Prostate gland (tissue), 2 donors: ENCODE measurements around the gene PCBP4. TPM values are rescaled to one million over a fixed set of nuclear protein-coding genes. Genes with fewer than 3 reads are reported as not detected.

Source experiments
- DNase-seq: peaks from one replicate; pipeline ENCODE4 v3.0.0-alpha.2; 2019; ENCODE audit warnings: low spot score
- H3K27ac ChIP-seq, 2 donors: fragments of 200-600 bp; sonication (generic); 2 replicates each; pipeline ENCODE4 v1.5.1; 2017 to 2019
- H3K27me3 ChIP-seq: fragments of 200-600 bp; sonication (generic); replicated peaks from 2 replicates; pipeline ENCODE4 v1.5.1; 2019; ENCODE audit not compliant: insufficient read depth
- H3K36me3 ChIP-seq, 2 donors: fragments of 200-600 bp; sonication (generic); 1 replicate in 1 of 2; 2 replicates in 1 of 2; pipeline versions ENCODE4 v1.5.1 to v1.8.1; 2017 to 2019
- H3K4me1 ChIP-seq: fragments of 200-600 bp; sonication (generic); replicated peaks from 2 replicates; pipeline ENCODE4 v1.5.1; 2019
- H3K4me3 ChIP-seq, 2 donors: fragments of 200-600 bp; sonication (generic); 2 replicates each; pipeline ENCODE4 v1.5.1; 2017 to 2019
- H3K9me3 ChIP-seq: fragments of 200-600 bp; sonication (generic); 2 replicates; pipeline ENCODE4 v1.5.1; 2017
- POLR2A ChIP-seq: fragments of 450-650 bp; IDR thresholded peaks from one replicate; pipeline ENCODE4 v1.6.1; 2016; ENCODE audit warnings: antibody characterized with exemption, mild to moderate bottlenecking
- POLR2AphosphoS5 ChIP-seq: sonication (generic); formaldehyde crosslinking; IDR thresholded peaks from one replicate; pipeline ENCODE4 v1.6.1; 2017; ENCODE audit warnings: antibody characterized with exemption
- WGBS: methylation state at CpG from one replicate; pipeline ENCODE4 v1.1.5; 2018; 5-methylcytosine and 5-hydroxymethylcytosine counted together
- intact Hi-C: fragments of 100-400 bp; cut with DNase I; formaldehyde crosslinking; loops from one replicate; pipeline ENCODE4 v1.14.2; 2022
- total RNA-seq, 2 donors: library from RNA; depleted of rRNA; stranded (reverse); fragments of >200 nt; gene quantifications; one replicate each; pipeline ENCODE4 v1.1.0, GENCODE V29; 2016
- TF ChIP-seq, protein P1 (sequence below), 4 experiments: fragments of 200-600 bp in 2 of 4; fragments of 450-650 bp in 2 of 4; sonication (generic) in 2 of 4; IDR thresholded peaks; 1 replicate in 3 of 4; 2 replicates in 1 of 4; pipeline ENCODE4 v1.5.1; 2016 to 2019; ENCODE audit warnings: antibody characterized with exemption in 4 of 4, mild to moderate bottlenecking in 2 of 4, moderate library complexity in 2 of 4

PCBP4 gene
- total RNA-seq, 2 donors from 2014 or later = 74.0 to 74.1 TPM

DNA sequence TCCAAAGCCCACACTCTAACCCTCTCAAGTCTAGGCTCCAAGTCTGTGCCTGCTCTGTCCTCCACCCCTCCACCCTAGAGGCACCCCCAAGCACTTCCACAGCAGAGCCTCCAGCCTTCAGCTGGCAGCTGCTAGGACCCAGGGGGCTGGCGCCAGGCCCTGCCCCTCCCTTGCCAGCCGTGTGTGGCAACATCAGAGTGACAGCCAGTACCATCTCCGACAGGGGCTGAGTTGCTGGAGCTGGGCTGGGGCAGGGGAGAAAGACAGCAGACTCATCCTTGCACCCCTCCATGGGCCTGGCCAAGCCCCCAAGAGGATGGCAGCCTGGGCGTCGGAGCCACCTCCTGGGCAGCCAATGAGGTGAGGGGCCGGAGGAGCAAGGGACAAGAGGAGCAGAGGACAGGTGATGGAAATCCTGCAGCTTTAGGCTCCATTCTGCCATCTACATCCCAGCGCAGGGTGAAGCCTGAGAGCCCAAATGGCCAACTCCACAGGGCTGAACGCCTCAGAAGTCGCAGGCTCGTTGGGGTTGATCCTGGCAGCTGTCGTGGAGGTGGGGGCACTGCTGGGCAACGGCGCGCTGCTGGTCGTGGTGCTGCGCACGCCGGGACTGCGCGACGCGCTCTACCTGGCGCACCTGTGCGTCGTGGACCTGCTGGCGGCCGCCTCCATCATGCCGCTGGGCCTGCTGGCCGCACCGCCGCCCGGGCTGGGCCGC, 11.9 kb downstream of the PCBP4 start, which contains the start of gene GPR62:
GPR62 (plus strand) TSS at position 207 of the 718 bp plus-strand sequence; CDS start at position 479, 272 bp downstream.
- H3K9me3 ChIP-seq = no peaks in the 10 kb centered on the region
- no peaks in the 10 kb centered on the region for H3K27me3 ChIP-seq
- no peaks in the 10 kb centered on the region for H3K36me3 ChIP-seq
- no peak for TF ChIP-seq POLR2AphosphoS5
- TF ChIP-seq POLR2A = no peak
- TF ChIP-seq, protein P1, sequence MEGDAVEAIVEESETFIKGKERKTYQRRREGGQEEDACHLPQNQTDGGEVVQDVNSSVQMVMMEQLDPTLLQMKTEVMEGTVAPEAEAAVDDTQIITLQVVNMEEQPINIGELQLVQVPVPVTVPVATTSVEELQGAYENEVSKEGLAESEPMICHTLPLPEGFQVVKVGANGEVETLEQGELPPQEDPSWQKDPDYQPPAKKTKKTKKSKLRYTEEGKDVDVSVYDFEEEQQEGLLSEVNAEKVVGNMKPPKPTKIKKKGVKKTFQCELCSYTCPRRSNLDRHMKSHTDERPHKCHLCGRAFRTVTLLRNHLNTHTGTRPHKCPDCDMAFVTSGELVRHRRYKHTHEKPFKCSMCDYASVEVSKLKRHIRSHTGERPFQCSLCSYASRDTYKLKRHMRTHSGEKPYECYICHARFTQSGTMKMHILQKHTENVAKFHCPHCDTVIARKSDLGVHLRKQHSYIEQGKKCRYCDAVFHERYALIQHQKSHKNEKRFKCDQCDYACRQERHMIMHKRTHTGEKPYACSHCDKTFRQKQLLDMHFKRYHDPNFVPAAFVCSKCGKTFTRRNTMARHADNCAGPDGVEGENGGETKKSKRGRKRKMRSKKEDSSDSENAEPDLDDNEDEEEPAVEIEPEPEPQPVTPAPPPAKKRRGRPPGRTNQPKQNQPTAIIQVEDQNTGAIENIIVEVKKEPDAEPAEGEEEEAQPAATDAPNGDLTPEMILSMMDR (IDR thresholded peaks at IDR 0.05) = no peak
- 39% methylated on average over 31 of the region's 33 CpGs for WGBS
- intact Hi-C loops = no loop called here
- H3K4me3 ChIP-seq = peak within 1 kb of the TSS; percentile 29 to 35
- H3K27ac ChIP-seq = peak within 1 kb of the TSS; percentile 69 to 73
- DNase-seq = no peak
- H3K4me1 ChIP-seq = peaks cover 8% of the 10 kb centered on the region

DNA sequence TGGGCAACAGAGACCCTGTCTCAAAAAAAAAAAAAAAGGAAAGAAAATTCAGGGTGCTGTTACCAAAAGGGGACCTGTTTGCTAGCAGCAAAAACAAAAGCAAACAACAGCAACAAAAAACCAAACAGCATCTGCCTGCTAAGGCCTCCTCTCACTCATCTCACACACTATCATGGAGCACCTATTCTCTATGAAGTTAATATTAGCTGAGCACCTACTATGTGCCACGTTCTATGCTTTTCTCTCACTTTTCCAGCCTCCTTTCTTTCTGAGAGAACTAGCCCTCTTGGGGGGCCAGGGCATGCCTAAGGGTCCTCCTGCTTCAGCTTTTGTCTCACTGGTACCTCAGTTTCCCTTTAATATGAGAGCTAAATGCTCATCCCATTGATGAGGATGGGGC, 12.5 kb downstream of the PCBP4 start:
- intact Hi-C loops = no loop called here
- peaks cover 8% of the 10 kb centered on the region for H3K4me1 ChIP-seq
- H3K27ac ChIP-seq = no peak overlapping the region

DNA sequence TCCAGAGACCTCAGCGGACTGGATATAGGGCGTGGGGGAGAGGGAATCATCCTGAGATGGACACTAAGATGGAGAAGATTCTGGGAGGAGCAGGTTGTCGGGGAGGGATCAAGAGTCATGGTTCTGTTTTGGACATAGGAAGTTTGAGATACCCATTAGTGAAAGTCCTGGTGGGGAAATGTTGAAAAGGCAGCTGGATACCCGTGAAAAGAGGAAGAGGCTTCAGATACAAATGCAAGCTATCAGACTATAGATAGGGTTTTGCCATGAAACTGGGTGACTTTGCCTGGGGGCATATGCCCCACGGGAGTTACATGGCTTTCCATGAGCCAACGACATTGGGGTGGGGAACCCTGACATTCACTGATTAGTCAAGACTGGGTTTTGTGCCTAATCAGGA, 13.1 kb downstream of the PCBP4 start:
- H3K36me3 ChIP-seq = no peaks in the 10 kb centered on the region
- no peak overlapping the region for H3K4me3 ChIP-seq
- intact Hi-C loops = no loop called here
- TF ChIP-seq POLR2AphosphoS5 (no peak), POLR2A (no peak)
- TF ChIP-seq, protein P1 (IDR thresholded peaks at IDR 0.05) = no peak
- H3K9me3 ChIP-seq = no peaks in the 10 kb centered on the region
- WGBS = 83% methylated on average over 6 of the region's 6 CpGs
- no peaks in the 10 kb centered on the region for H3K27me3 ChIP-seq
- no peak for DNase-seq
- peaks cover 8% of the 10 kb centered on the region for H3K4me1 ChIP-seq
- no peak overlapping the region for H3K27ac ChIP-seq

More for the DNA sequence above, 12.5 kb downstream of the PCBP4 start:
- TF ChIP-seq, protein P1 (IDR thresholded peaks at IDR 0.05) = no peak
- no peak for TF ChIP-seq POLR2A
- no peak for TF ChIP-seq POLR2AphosphoS5
- DNase-seq = no peak
- H3K9me3 ChIP-seq = no peaks in the 10 kb centered on the region
- no peak overlapping the region for H3K4me3 ChIP-seq
- no peaks in the 10 kb centered on the region for H3K27me3 ChIP-seq
- 74% methylated on average over 1 of the region's 1 CpG for WGBS
- no peaks in the 10 kb centered on the region for H3K36me3 ChIP-seq

DNA sequence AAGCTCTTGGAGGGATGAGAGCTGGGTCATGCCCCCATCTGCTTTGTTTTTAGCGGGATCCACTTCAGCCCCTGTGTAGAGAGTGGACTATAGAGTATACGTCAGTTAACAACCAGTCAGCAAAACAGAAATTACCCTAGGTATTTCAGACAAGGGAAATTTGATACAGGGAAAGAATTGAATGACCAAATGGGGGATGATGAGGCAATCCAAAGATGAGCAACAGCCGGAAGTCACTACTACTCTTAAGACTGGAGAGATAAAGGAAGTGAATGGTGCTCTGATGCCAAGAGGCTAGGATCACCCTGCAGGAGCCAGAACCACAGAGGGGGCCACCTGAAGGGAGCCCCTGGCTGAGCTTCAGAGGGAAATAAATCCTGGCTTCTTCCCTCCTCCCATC, 13.8 kb downstream of the PCBP4 start:
- Histone ChIP-seq H3K27ac (no peak overlapping the region), H3K9me3 (no peaks in the 10 kb centered on the region), H3K4me1 (peaks cover 8% of the 10 kb centered on the region), H3K36me3 (no peaks in the 10 kb centered on the region), H3K4me3 (no peak overlapping the region), H3K27me3 (no peaks in the 10 kb centered on the region)
- TF ChIP-seq POLR2AphosphoS5 (no peak), POLR2A (no peak)
- TF ChIP-seq, protein P1 (IDR thresholded peaks at IDR 0.05) = no peak
- WGBS = 67% methylated on average over 3 of the region's 3 CpGs
- no peak for DNase-seq
- intact Hi-C loops = no loop called here

DNA sequence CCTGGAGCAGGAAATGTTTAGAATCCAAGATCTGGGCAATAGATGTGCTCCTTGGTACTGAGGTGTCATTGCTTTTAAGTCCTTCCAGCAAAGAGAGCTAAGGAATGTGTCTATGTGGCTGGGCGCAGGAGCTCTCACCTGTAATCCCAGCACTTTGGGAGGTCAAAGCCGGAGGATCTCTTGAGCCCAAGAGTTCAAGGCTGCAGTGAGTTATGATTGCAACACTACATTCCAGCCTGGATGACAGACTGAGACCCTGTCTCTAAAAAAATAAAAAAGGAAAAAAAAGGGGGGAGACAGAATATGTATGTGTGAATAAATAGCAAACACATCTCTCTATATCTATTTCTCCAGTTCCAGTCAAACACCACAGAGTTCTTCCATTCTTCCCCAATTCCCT, 16.4 kb downstream of the PCBP4 start:
- no peak overlapping the region for H3K27ac ChIP-seq
- no peaks in the 10 kb centered on the region for H3K36me3 ChIP-seq
- H3K4me3 ChIP-seq = no peak overlapping the region
- intact Hi-C loops = no loop called here
- H3K27me3 ChIP-seq = no peaks in the 10 kb centered on the region
- DNase-seq = no peak
- TF ChIP-seq POLR2AphosphoS5 (no peak), POLR2A (no peak)
- TF ChIP-seq, protein P1 (IDR thresholded peaks at IDR 0.05) = no peak
- no peaks in the 10 kb centered on the region for H3K9me3 ChIP-seq
- 90% methylated on average over 2 of the region's 2 CpGs for whole genome bisulfite sequencing
- peaks cover under 1% of the 10 kb centered on the region for H3K4me1 ChIP-seq
